ENCODE results near the gene C9orf72. TPM values are rescaled to one million over a fixed set of nuclear protein-coding genes. Genes with fewer than 3 reads are reported as not detected.

The C9orf72 gene
- total and polyA plus RNA-seq, 2 of the 13 experiments (the other 11 are each of a cell fraction or from before 2014, with no cell fraction given), result 3.1 to 5.9 TPM

- TF ChIP-seq ZNF607 (CRISPR knock-in tag; IDR thresholded peaks at IDR 0.05; ENCODE audit: borderline replicate concordance), result peak; percentile 56; the same call in 1 of the 2 replicates
- TF ChIP-seq TBL1XR1 (IDR thresholded peaks at IDR 0.05; ENCODE audit: borderline replicate concordance, low read length, partially characterized antibody), result no peak
- TF ChIP-seq HIVEP1 (CRISPR knock-in tag; IDR thresholded peaks at IDR 0.05), result no peak
- TF ChIP-seq HCFC1 (IDR thresholded peaks at IDR 0.05; ENCODE audit: low read depth, low read length), result peak; percentile 35; the same call in 1 of the 2 replicates
- peak; percentile 88 for TF ChIP-seq YEATS2 (CRISPR knock-in tag; IDR thresholded peaks at IDR 0.05; ENCODE audit: borderline replicate concordance)
- peak; percentile 11 for TF ChIP-seq PAXIP1 (CRISPR knock-in tag; conservative IDR thresholded peaks at IDR 0.05)
- peak; percentile 71 for TF ChIP-seq POLR2AphosphoS5 (IDR thresholded peaks at IDR 0.05; ENCODE audit: low read depth, low read length)
- TF ChIP-seq GZF1 (CRISPR knock-in tag; IDR thresholded peaks at IDR 0.05), result peak; percentile 87
- TF ChIP-seq CEBPG (CRISPR knock-in tag; IDR thresholded peaks at IDR 0.05), result peak; percentile 52
- no peak for TF ChIP-seq SATB2 (CRISPR knock-in tag; IDR thresholded peaks at IDR 0.05)
- peak; percentile 100 for TF ChIP-seq HOXA3 (CRISPR knock-in tag; IDR thresholded peaks at IDR 0.05)
- peak; percentile 31; the same call in 1 of the 2 replicates for TF ChIP-seq HBP1 (CRISPR knock-in tag; IDR thresholded peaks at IDR 0.05; ENCODE audit: low read depth)
- no peak for TF ChIP-seq EP300 (IDR thresholded peaks at IDR 0.05; ENCODE audit: low read depth in 2 of 2, low read length in 2 of 2)
- no peak for TF ChIP-seq EP300 (CRISPR knock-in tag; IDR thresholded peaks at IDR 0.05; ENCODE audit: borderline replicate concordance)
- TF ChIP-seq ZNF687 (CRISPR knock-in tag; IDR thresholded peaks at IDR 0.05), result no peak; the same call in 1 of the 2 replicates
- no peak for TF ChIP-seq MLXIP (CRISPR knock-in tag; IDR thresholded peaks at IDR 0.05; ENCODE audit: borderline replicate concordance)
Observed at GRCh38 chr9:27573634-27574590, 631 bp upstream of the C9orf72 start (continued).

Measured in HepG2 (cell line).